Ovary (tissue), 9 donors: Measurements from ENCODE around the gene MAML1. TPM values are rescaled to one million over a fixed set of nuclear protein-coding genes. Genes with fewer than 3 reads are reported as not detected.

ENCODE experiments used
- DNase-seq, 5 donors: peaks; one replicate each; pipeline ENCODE4 v3.0.0-alpha.2; 2019 to 2020
- H3K27ac ChIP-seq, 2 donors: fragments of 200-600 bp; one replicate each; pipeline versions ENCODE4 v1.5.1 to v1.8.0; 2019 to 2022
- H3K27me3 ChIP-seq: fragments of 200-600 bp; one replicate; pipeline ENCODE4 v1.8.0; 2022
- H3K36me3 ChIP-seq: fragments of 200-600 bp; sonication (generic); one replicate; pipeline ENCODE4 v1.5.1; 2019
- H3K4me1 ChIP-seq: one replicate; pipeline ENCODE4 v1.8.1; 2013; ENCODE audit warnings: mild to moderate bottlenecking, moderate library complexity; ENCODE audit not compliant: insufficient read depth
- H3K4me3 ChIP-seq: fragments of 200-600 bp; sonication (generic); one replicate; pipeline ENCODE4 v1.5.1; 2017
- H3K9me3 ChIP-seq, 2 donors: fragments of 200-600 bp in 1 of 2; sonication (generic) in 1 of 2; one replicate each; pipeline versions ENCODE4 v1.5.1 to v1.8.1; 2013 to 2019; ENCODE audit warnings: mild to moderate bottlenecking in 1 of 2, moderate library complexity in 1 of 2
- EP300 ChIP-seq: sonication (generic); formaldehyde crosslinking; IDR thresholded peaks from one replicate; pipeline ENCODE4 v1.6.1; 2017; ENCODE audit warnings: antibody characterized with exemption
- POLR2A ChIP-seq: fragments of 450-650 bp; IDR thresholded peaks from one replicate; pipeline ENCODE4 v1.6.1; 2017; ENCODE audit warnings: antibody characterized with exemption, mild to moderate bottlenecking, moderate library complexity
- WGBS, 3 donors: extraction: QIAGEN DNeasy Blood & Tissue Kit in 1 of 3; methylation state at CpG; one replicate each; pipeline versions ENCODE4 v1.1.5 to v1.1.7; 2013 to 2017; 5-methylcytosine and 5-hydroxymethylcytosine counted together
- intact Hi-C, 4 donors: fragments of 100-400 bp; cut with DNase I; formaldehyde crosslinking; loops; one replicate each; pipeline versions ENCODE4 v1.11.0 to v1.15.1; 2022 to 2023
- polyA plus RNA-seq, 2 donors: library from polyadenylated mRNA; stranded (reverse); fragments of 200-250 nt in 1 of 2; fragments of 350-450 nt in 1 of 2; fragmentation: Illumina TruSeq in 1 of 2; extraction: RNeasy Lipid Tissue Mini Kit (QIAGEN cat#74804) in 1 of 2; gene quantifications; one replicate each; pipeline ENCODE4 v1.2.3, GENCODE V29; 2013 to 2014
- total RNA-seq, 7 donors: library from RNA; depleted of rRNA in 2 of 7; stranded (reverse); fragments of >200 nt in 2 of 7; fragmentation: NEBNext Ultra II Directional in 3 of 7; extraction: Animal tissue kit (Norgen Biotek cat#: 25700) in 3 of 7; gene quantifications; one replicate each; pipeline versions ENCODE4 v1.1.0 to v1.2.4, GENCODE V29; 2016 to 2023
- TF ChIP-seq, protein P1 (sequence below), 3 donors: fragments of 450-650 bp in 2 of 3; fragments of 200-600 bp in 1 of 3; IDR thresholded peaks; one replicate each; pipeline versions ENCODE4 v1.5.1 to v1.8.0; 2016 to 2022; ENCODE audit warnings: antibody characterized with exemption in 3 of 3, mild to moderate bottlenecking in 1 of 3
- donor health status: DM: no; HTN: no; CAD: no; lungs with moderate emphysema.
- donor health status: DM: no; HTN: no; CAD: no.
- donor health status: Bipolar disorder and iron deficiency.
- donor health status: DM: yes; HTN: yes; CAD: no.
- donor health status: DM: no; HTN: no; CAD: no.
- donor health status: DM: yes; HTN: yes; CAD: no.

The MAML1 gene
- total and polyA plus RNA-seq, 9 donors, result 18.4 to 40.1 (median 29.9) TPM

- DNase-seq, result no peak
- Histone ChIP-seq H3K27ac (peak overlapping the region; percentile 75 to 94), H3K4me3 (peak overlapping the region; percentile 91), H3K4me1 (peaks cover 10% of the 10 kb centered on the region), H3K27me3 (no peaks in the 10 kb centered on the region), H3K9me3 (no peaks in the 10 kb centered on the region), H3K36me3 (no peaks in the 10 kb centered on the region)
- TF ChIP-seq, protein P1, sequence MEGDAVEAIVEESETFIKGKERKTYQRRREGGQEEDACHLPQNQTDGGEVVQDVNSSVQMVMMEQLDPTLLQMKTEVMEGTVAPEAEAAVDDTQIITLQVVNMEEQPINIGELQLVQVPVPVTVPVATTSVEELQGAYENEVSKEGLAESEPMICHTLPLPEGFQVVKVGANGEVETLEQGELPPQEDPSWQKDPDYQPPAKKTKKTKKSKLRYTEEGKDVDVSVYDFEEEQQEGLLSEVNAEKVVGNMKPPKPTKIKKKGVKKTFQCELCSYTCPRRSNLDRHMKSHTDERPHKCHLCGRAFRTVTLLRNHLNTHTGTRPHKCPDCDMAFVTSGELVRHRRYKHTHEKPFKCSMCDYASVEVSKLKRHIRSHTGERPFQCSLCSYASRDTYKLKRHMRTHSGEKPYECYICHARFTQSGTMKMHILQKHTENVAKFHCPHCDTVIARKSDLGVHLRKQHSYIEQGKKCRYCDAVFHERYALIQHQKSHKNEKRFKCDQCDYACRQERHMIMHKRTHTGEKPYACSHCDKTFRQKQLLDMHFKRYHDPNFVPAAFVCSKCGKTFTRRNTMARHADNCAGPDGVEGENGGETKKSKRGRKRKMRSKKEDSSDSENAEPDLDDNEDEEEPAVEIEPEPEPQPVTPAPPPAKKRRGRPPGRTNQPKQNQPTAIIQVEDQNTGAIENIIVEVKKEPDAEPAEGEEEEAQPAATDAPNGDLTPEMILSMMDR (IDR thresholded peaks at IDR 0.05), result no peak
- no peak for TF ChIP-seq POLR2A
- no peak for TF ChIP-seq EP300
- intact Hi-C loops, result loop anchor here in 1 of 4 donors (2.0 kb wide), 1 partner anchor 33 kb away; the partner anchor contains the start of gene MAML1
- WGBS, 3 donors, result 1% methylated on average over 19 of the region's 19 CpGs
Observed at GRCh38 chr5:179699616-179700237, 32.9 kb upstream of the MAML1 start.

- Histone ChIP-seq H3K4me3 (peak overlapping the region; percentile 91), H3K36me3 (no peaks in the 10 kb centered on the region), H3K9me3 (no peaks in the 10 kb centered on the region), H3K4me1 (peaks cover 10% of the 10 kb centered on the region), H3K27me3 (no peaks in the 10 kb centered on the region), H3K27ac (no peak overlapping the region)
- no peak for DNase-seq
- 32 to 39% (median 32%) methylated on average over 7 of the region's 7 CpGs for WGBS, 3 donors
- TF ChIP-seq EP300 (no peak), POLR2A (no peak)
- TF ChIP-seq, protein P1 (IDR thresholded peaks at IDR 0.05), result no peak
- intact Hi-C loops, result no loop called here
Observed at GRCh38 chr5:179700401-179700918, 32.2 kb upstream of the MAML1 start.

DNA sequence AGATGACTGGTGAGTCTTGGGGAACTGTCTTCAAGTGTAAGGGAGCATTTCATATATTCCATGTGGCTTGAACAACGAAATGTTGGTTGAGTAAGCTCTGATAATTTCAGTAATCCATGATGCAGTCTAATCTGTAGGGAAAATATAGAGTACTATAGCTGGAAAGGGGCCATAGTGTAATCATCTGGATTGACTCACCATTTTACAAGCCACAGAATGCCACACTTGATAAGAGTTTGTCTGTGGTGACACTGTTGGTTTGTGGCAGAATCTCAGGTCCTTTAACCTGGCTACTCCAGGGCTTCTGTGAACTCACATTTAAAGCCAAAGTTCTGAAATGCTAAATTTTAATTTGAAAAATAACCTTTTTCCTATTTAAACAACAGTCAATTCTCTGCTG is 16.3 kb upstream of the MAML1 start:
- no peak for DNase-seq
- no peak overlapping the region for H3K27ac ChIP-seq
- H3K4me1 ChIP-seq, result no peaks in the 10 kb centered on the region
- intact Hi-C loops, result no loop called here
- no peaks in the 10 kb centered on the region for H3K27me3 ChIP-seq
- H3K9me3 ChIP-seq, result no peaks in the 10 kb centered on the region
- 85 to 91% (median 90%) methylated on average over 1 of the region's 1 CpG for WGBS, 3 donors
- no peak overlapping the region for H3K4me3 ChIP-seq
- no peak for TF ChIP-seq EP300
- TF ChIP-seq, protein P1 (IDR thresholded peaks at IDR 0.05), result no peak
- TF ChIP-seq POLR2A, result no peak
- H3K36me3 ChIP-seq, result no peaks in the 10 kb centered on the region

DNA sequence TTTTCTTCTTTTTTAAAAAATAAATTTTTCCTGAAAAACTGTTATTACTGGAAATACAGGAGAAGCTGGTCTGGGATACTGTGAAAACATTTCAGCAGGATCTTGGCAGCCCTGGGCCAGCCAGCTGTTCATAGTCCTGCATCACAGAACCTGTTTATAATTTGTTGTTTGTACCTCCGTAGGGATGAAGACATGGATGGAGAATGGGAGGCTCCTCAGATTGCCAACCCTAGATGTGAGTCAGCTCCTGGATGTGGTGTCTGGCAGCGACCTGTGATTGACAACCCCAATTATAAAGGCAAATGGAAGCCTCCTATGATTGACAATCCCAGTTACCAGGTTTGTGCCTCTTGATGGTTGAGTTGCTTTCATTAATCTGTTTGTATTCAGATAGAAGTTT is 12.4 kb upstream of the MAML1 start:
- H3K27me3 ChIP-seq, result no peaks in the 10 kb centered on the region
- no peak overlapping the region for H3K27ac ChIP-seq
- H3K4me3 ChIP-seq, result no peak overlapping the region
- no peaks in the 10 kb centered on the region for H3K36me3 ChIP-seq
- no peaks in the 10 kb centered on the region for H3K4me1 ChIP-seq
- intact Hi-C loops, result no loop called here
- no peak for TF ChIP-seq EP300
- TF ChIP-seq POLR2A, result no peak
- TF ChIP-seq, protein P1 (IDR thresholded peaks at IDR 0.05), result no peak
- DNase-seq, result no peak
- no peaks in the 10 kb centered on the region for H3K9me3 ChIP-seq
- whole genome bisulfite sequencing, 3 donors, result 62 to 70% (median 65%) methylated on average over 2 of the region's 2 CpGs
